SK-N-MC (cell line): ENCODE data around the gene TRAPPC4.

Experiments
- EZH2 ChIP-seq: fragments of 200-600 bp; sonication (generic); IDR thresholded peaks from one replicate; pipeline ENCODE4 v1.6.1; 2017; ENCODE audit warnings: antibody characterized with exemption
- FOXP2 ChIP-seq: optimal IDR thresholded peaks from 2 replicates; pipeline ENCODE3; 2011; ENCODE audit warnings: mild to moderate bottlenecking, moderate library complexity; ENCODE audit not compliant: insufficient read depth; ENCODE audit errors: extremely low read length, control extremely low read depth
- POLR2AphosphoS5 ChIP-seq: IDR thresholded peaks from 2 replicates; pipeline ENCODE4 v1.6.1; 2012; ENCODE audit warnings: mild to moderate bottlenecking, low read depth, low read length, borderline replicate concordance

GRCh38 chr11:119018074-119018938 lies at the start of gene TRAPPC4, which contains the start of gene RPS25:
- no peak for TF ChIP-seq EZH2
- TF ChIP-seq POLR2AphosphoS5 = peak; percentile 86
- TF ChIP-seq FOXP2 = peak; percentile 85
